GM12872 (cell line): ENCODE data around the gene DIS3L2.

ENCODE experiments used
- TF ChIP-seq, protein P1 (sequence below): IDR thresholded peaks from 3 replicates; pipeline ENCODE4 v1.5.1; 2011; ENCODE audit warnings: low read depth, mild to moderate bottlenecking, low read length, moderate library complexity; ENCODE audit not compliant: insufficient read depth

The DIS3L2 gene

GRCh38 chr2:231961349-231962166 is at the start of gene DIS3L2:
Gene DIS3L2 (plus strand): TSS chr2:231961713. CDS start chr2:232014928, 53,215 bp downstream.
- TF ChIP-seq, protein P1, sequence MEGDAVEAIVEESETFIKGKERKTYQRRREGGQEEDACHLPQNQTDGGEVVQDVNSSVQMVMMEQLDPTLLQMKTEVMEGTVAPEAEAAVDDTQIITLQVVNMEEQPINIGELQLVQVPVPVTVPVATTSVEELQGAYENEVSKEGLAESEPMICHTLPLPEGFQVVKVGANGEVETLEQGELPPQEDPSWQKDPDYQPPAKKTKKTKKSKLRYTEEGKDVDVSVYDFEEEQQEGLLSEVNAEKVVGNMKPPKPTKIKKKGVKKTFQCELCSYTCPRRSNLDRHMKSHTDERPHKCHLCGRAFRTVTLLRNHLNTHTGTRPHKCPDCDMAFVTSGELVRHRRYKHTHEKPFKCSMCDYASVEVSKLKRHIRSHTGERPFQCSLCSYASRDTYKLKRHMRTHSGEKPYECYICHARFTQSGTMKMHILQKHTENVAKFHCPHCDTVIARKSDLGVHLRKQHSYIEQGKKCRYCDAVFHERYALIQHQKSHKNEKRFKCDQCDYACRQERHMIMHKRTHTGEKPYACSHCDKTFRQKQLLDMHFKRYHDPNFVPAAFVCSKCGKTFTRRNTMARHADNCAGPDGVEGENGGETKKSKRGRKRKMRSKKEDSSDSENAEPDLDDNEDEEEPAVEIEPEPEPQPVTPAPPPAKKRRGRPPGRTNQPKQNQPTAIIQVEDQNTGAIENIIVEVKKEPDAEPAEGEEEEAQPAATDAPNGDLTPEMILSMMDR = no peak

GRCh38 chr2:231914077-231914690 is 47.3 kb upstream of the DIS3L2 start:
- TF ChIP-seq, protein P1 = no peak

GRCh38 chr2:231917280-231918066 is 44.0 kb upstream of the DIS3L2 start:
- TF ChIP-seq, protein P1 = no peak

- TF ChIP-seq, protein P1 = no peak
Measured at GRCh38 chr2:231918501-231919330, 42.8 kb upstream of the DIS3L2 start.

GRCh38 chr2:231919341-231920035 is 42.0 kb upstream of the DIS3L2 start:
- TF ChIP-seq, protein P1 = no peak

DNA sequence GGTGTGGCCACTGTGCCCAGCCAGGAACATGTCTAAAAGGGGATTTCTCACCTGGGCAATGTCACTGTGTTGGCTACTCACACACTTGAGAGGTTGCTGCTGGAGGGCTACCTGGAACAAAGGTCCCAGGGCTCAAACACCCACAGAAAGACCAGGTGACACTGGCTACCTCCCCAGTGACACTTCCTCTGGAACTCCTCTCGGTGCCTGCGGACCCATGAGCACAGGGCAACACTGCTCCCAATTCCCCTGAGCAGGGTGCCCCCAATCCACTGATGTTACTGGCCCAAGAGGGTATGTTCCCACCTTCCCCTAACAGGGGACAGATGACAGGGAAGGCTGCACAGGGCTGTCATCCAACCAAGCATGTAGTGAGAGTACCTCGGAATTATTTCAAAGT is 41.1 kb upstream of the DIS3L2 start:
- TF ChIP-seq, protein P1 = no peak
